HG03139 (cell line): ENCODE measurements around the gene RANBP9.

Source experiments
- ATAC-seq: cut with Tn5 transposase; IDR thresholded peaks from one replicate; pipeline ENCODE4 v1.9.1; 2021; ENCODE audit not compliant: unreplicated experiment

Gene RANBP9

DNA sequence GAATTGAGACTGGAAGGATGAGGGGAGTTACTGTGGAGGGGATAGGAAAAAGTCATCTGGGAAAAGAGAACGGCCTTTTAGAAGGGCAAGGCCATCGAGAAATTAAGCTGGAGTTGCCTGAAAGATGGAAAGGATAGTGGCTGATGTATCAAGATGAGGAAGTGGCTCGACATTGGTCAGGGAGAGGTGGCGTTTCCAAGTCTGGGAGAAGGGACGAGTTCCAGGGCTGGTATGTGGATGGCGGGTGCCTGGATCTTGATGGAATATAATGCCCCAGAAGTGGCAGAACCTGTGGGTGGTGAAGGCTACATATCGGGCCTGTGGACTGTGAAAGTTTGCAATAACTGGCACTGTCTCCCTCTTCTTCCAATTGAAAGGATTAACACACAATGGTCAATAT, 139.4 kb downstream of the RANBP9 start:
- ATAC-seq: no peak
